Lower lobe of right lung (tissue), 2 donors: Measurements from ENCODE around the gene KXD1. TPM values are rescaled to one million over a fixed set of nuclear protein-coding genes. Genes with fewer than 3 reads are reported as not detected.

Experiments used
- ATAC-seq, 2 donors: fragments of 200-7000 bp; cut with Tn5 transposase; one replicate each; pipeline ENCODE4 v1.9.1; 2020 to 2022; ENCODE audit warnings: mild to moderate bottlenecking in 2 of 2, moderate library complexity in 2 of 2
- DNase-seq: peaks from one replicate; pipeline ENCODE4 v3.0.0-alpha.2; 2020
- H3K27ac ChIP-seq: fragments of 200-600 bp; one replicate; pipeline ENCODE4 v1.8.0; 2022
- H3K27me3 ChIP-seq: fragments of 200-600 bp; one replicate; pipeline ENCODE4 v1.8.0; 2022; ENCODE audit warnings: low read depth
- H3K36me3 ChIP-seq: fragments of 200-600 bp; one replicate; pipeline ENCODE4 v1.8.0; 2022; ENCODE audit warnings: mild to moderate bottlenecking
- H3K4me1 ChIP-seq: fragments of 200-600 bp; one replicate; pipeline ENCODE4 v1.8.0; 2022
- H3K4me3 ChIP-seq: fragments of 200-600 bp; one replicate; pipeline ENCODE4 v1.8.0; 2022; ENCODE audit warnings: mild to moderate bottlenecking
- H3K9me3 ChIP-seq: fragments of 200-600 bp; one replicate; pipeline ENCODE4 v1.8.0; 2022
- CTCF ChIP-seq: fragments of 200-600 bp; IDR thresholded peaks from one replicate; pipeline ENCODE4 v1.8.0; 2022; ENCODE audit warnings: antibody characterized with exemption, mild to moderate bottlenecking
- intact Hi-C: fragments of 100-400 bp; cut with DNase I; formaldehyde crosslinking; loops from one replicate; pipeline ENCODE4 v1.11.0; 2022
- long read RNA-seq: library from polyadenylated mRNA; unstranded; transcript quantifications from one replicate; pipeline ENCODE4 v2.0.0, GENCODE V29; 2021
- total RNA-seq: library from RNA; stranded (reverse); fragmentation: NEBNext Ultra II Directional; extraction: Animal tissue kit (Norgen Biotek cat#: 25700); gene quantifications from one replicate; pipeline ENCODE4 v1.2.1, GENCODE V29; 2021
- donor health status: DM: no; HTN: yes; CAD: no; lungs with severe emphysema.

Gene KXD1
- 71.9 TPM for total RNA-seq
- long read RNA-seq, transcript KXD1-201 (5 exons, 1,426 nt) = major isoform, 66 of 90 reads
- long read RNA-seq, partial matches to known transcripts = 3 of 90 reads
- long read RNA-seq, other reads (novel, unspliced or antisense) = 14 of 90 reads

DNA sequence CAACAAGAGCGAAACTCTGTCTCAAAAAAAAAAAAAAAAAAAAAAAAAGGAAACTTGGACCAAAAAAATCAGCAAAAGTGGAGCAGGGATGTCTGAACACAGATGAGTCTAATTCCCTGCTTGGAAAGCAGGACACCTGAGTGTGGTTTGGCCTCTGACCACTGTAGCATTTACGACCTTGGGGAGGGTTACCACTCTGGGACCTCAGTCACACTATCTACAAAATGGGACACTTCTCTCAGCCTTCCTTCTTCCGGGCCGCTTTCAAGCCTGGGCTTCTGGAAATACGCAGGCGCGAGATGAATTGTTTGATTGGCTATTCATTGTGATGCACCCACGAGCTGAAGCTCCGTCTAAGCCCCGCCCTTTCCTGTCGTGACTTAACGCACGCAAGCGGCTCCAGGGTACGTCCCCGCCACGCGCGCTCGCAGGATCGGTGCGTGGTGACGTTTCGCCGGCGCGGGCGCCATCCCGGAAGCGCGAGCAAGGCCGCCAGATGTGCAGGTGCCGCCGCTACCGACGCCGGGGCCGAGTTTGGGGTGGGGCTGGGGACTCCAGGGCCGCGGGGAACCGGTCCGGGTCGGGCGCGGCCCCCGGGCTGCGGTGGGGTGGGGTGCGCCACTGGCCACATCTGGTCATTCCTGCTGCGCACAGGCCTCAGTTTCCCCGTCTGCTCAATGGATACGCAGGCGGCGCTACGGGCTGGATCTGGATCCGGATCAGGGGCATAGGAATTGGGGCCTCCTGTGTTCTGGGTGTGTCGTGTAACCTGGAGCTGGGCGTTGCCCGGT is at the start of gene KXD1:
TSS of gene KXD1 (plus strand) at position 460 of the 791 bp plus-strand sequence. CDS start 4,187 bp downstream, outside the sequence.
- Histone ChIP-seq H3K27me3 (no peaks in the 10 kb centered on the region), H3K36me3 (peaks cover 8% of the 10 kb centered on the region), H3K4me1 (peaks cover 14% of the 10 kb centered on the region), H3K9me3 (no peaks in the 10 kb centered on the region), H3K4me3 (peak within 1 kb of the TSS; percentile 93), H3K27ac (peak within 1 kb of the TSS; percentile 96)
- no peak for TF ChIP-seq CTCF
- DNase-seq (peak; percentile 100), ATAC-seq (peak; percentile 99)
- intact Hi-C loops = no loop called here

- no peak for TF ChIP-seq CTCF
- intact Hi-C loops = no loop called here
- H3K27ac ChIP-seq = peak overlapping the region; percentile 68
Measured at GRCh38 chr19:18508585-18508984, 49.1 kb upstream of the KXD1 start.

GRCh38 chr19:18510216-18510615 is 47.5 kb upstream of the KXD1 start:
- intact Hi-C loops = no loop called here
- H3K4me1 ChIP-seq = peaks cover 73% of the 10 kb centered on the region

More at GRCh38 chr19:18508585-18508984, 49.1 kb upstream of the KXD1 start:
- Histone ChIP-seq H3K4me3 (no peak overlapping the region), H3K9me3 (no peaks in the 10 kb centered on the region), H3K36me3 (no peaks in the 10 kb centered on the region), H3K4me1 (peaks cover 73% of the 10 kb centered on the region), H3K27me3 (no peaks in the 10 kb centered on the region)
- no peak for ATAC-seq
- no peak for DNase-seq

DNA sequence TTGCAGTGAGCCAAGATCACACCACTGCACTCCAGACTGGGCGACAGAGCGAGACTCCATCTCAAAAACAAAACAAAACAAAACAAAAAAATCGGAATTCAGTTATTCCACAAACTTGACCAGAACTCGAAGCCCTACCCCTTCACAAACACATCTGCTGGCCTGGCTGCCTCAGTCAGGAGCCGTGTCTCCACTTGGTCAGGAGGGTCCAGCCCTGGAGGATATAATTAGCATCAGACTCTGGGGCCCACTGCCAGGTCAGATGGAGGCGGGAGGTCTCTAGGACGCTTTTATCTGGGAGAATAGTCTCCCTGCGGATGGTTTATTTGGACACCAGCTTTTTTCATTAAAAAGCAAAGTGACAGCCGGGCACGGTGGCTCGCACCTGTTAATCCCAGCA is 43.8 kb upstream of the KXD1 start:
- no peak overlapping the region for H3K4me3 ChIP-seq

More at GRCh38 chr19:18510216-18510615, 47.5 kb upstream of the KXD1 start:
- Histone ChIP-seq H3K4me3 (no peak overlapping the region), H3K27me3 (no peaks in the 10 kb centered on the region), H3K36me3 (no peaks in the 10 kb centered on the region), H3K27ac (no peak overlapping the region), H3K9me3 (no peaks in the 10 kb centered on the region)
- DNase-seq (no peak), ATAC-seq (no peak)
- TF ChIP-seq CTCF = no peak

More for the DNA sequence above, 43.8 kb upstream of the KXD1 start:
- intact Hi-C loops = no loop called here
- no peak for TF ChIP-seq CTCF
- Histone ChIP-seq H3K4me1 (peaks cover 64% of the 10 kb centered on the region), H3K27me3 (no peaks in the 10 kb centered on the region), H3K27ac (no peak overlapping the region), H3K36me3 (no peaks in the 10 kb centered on the region), H3K9me3 (no peaks in the 10 kb centered on the region)
- DNase-seq (no peak), ATAC-seq (no peak)
